Body of pancreas (tissue), 4 donors: ENCODE results near the gene SLC35B1. TPM values are rescaled to one million over a fixed set of nuclear protein-coding genes. Genes with fewer than 3 reads are reported as not detected.

Experiments
- ATAC-seq: fragments of 150-250 bp; one replicate; pipeline ENCODE4 v1.9.1; 2016
- DNase-seq, 4 donors: peaks; one replicate each; pipeline ENCODE4 v3.0.0-alpha.2; 2019
- H3K27ac ChIP-seq, 4 donors: fragments of 200-600 bp; sonication (generic); 1 replicate in 3 of 4; 2 replicates in 1 of 4; pipeline versions ENCODE4 v1.5.1 to v1.6.1; 2016 to 2019; ENCODE audit warnings: mild to moderate bottlenecking in 1 of 4, mixed read lengths in 1 of 4, moderate library complexity in 1 of 4
- H3K27me3 ChIP-seq, 2 donors: fragments of 200-600 bp; sonication (generic); one replicate each; pipeline ENCODE4 v1.6.0; 2016; ENCODE audit warnings: mild to moderate bottlenecking in 1 of 2
- H3K36me3 ChIP-seq, 2 donors: fragments of 200-600 bp; sonication (generic); replicated peaks in 1 of 2; 2 replicates each; pipeline ENCODE4 v1.5.1; 2016; ENCODE audit warnings: low read depth in 2 of 2; ENCODE audit not compliant: insufficient read depth in 1 of 2
- H3K4me1 ChIP-seq: fragments of 200-600 bp; sonication (generic); one replicate; pipeline ENCODE4 v1.6.0; 2016
- H3K4me3 ChIP-seq, 2 donors: fragments of 200-600 bp; sonication (generic); 1 replicate in 1 of 2; 2 replicates in 1 of 2; pipeline ENCODE4 v1.5.1; 2016 to 2019
- H3K9me3 ChIP-seq, 3 donors: fragments of 200-600 bp; sonication (generic); 1 replicate in 2 of 3; 2 replicates in 1 of 3; pipeline ENCODE4 v1.5.1; 2016
- POLR2A ChIP-seq, 3 donors: fragments of 450-650 bp; IDR thresholded peaks; one replicate each; pipeline ENCODE4 v1.6.1; 2016; ENCODE audit warnings: antibody characterized with exemption in 3 of 3, mild to moderate bottlenecking in 2 of 3
- WGBS, 2 donors: methylation state at CpG; one replicate each; pipeline ENCODE4 v1.1.5; 2017; 5-methylcytosine and 5-hydroxymethylcytosine counted together
- intact Hi-C: fragments of 100-400 bp; cut with DNase I; formaldehyde crosslinking; loops from one replicate; pipeline ENCODE4 v1.15.1; 2023
- total RNA-seq, 2 donors: library from RNA; depleted of rRNA; stranded (reverse); fragments of >200 nt; gene quantifications; one replicate each; pipeline ENCODE4 v1.1.0, GENCODE V29; 2016
- TF ChIP-seq, protein P1 (sequence below), 7 experiments: fragments of 450-650 bp in 4 of 7; fragments of 200-600 bp in 3 of 7; sonication (generic) in 3 of 7; IDR thresholded peaks; one replicate each; pipeline ENCODE4 v1.5.1; 2016 to 2019; ENCODE audit warnings: antibody characterized with exemption in 7 of 7

Gene SLC35B1
- total RNA-seq, 2 donors from 2014 or later, result 30.3 to 36.6 TPM

DNA sequence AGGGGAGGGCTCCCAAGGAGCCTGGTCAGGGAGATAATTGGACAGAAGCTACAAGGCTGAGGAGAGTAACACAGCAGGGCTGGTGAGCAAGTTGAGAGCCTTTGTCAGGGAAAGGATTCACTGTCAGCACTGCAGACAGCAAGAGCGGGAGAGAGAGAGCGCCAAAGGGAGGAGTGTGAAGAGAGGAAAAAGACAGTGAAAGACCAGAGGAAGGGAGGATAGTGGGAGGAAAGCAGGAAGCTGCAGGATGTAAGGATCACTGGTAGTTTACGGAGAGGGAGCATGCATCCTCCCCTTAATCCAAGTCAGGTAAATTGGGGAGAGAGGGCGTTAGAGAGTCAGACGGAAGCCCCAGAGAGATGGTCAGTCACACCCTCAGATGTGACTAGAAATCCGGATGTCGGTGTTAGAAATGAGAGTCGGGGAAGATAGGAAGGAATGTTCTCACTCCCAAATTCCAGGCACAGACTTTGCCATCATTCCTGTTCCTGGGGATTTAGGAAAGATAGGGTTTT, 16.0 kb downstream of the SLC35B1 start:
- Histone ChIP-seq H3K9me3 (no peaks in the 10 kb centered on the region), H3K4me1 (peaks cover 5% of the 10 kb centered on the region), H3K4me3 (no peak overlapping the region), H3K27ac (no peak overlapping the region), H3K36me3 (no peaks in the 10 kb centered on the region), H3K27me3 (no peaks in the 10 kb centered on the region)
- TF ChIP-seq, protein P1, sequence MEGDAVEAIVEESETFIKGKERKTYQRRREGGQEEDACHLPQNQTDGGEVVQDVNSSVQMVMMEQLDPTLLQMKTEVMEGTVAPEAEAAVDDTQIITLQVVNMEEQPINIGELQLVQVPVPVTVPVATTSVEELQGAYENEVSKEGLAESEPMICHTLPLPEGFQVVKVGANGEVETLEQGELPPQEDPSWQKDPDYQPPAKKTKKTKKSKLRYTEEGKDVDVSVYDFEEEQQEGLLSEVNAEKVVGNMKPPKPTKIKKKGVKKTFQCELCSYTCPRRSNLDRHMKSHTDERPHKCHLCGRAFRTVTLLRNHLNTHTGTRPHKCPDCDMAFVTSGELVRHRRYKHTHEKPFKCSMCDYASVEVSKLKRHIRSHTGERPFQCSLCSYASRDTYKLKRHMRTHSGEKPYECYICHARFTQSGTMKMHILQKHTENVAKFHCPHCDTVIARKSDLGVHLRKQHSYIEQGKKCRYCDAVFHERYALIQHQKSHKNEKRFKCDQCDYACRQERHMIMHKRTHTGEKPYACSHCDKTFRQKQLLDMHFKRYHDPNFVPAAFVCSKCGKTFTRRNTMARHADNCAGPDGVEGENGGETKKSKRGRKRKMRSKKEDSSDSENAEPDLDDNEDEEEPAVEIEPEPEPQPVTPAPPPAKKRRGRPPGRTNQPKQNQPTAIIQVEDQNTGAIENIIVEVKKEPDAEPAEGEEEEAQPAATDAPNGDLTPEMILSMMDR (IDR thresholded peaks at IDR 0.05), result no peak
- TF ChIP-seq POLR2A (IDR thresholded peaks at IDR 0.05), result no peak
- ATAC-seq, result no peak
- intact Hi-C loops, result no loop called here
- 52 to 61% methylated on average over 8 of the region's 8 CpGs for WGBS, 2 donors
- no peak for DNase-seq

DNA sequence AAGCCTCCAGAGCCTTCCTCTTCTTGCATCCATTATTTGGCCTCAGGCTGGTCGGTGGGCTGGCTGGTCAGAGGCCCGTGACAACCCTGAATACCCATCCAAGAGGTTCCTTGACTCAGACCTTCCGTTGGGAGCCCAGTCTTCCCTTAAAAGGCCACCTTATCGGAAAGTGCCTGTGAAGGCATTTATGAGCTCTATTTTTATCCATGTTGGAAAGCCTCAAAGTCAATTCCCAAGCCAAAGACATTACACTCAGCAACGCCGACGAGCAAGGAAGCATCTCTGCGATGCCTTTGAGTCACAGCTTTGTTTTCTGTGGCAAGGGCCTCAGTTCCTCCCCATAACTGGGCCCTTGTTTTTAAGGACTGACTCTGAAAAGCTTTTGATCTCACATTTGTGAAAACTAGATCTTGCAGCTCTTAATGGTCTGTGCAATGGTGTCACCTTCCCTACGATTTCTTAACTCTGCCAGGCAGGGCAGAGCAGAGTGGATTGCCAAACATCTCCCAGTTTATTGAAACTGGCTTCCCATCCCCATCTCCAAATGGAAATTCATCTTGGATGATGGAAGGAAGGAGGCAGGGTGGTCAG, 16.6 kb downstream of the SLC35B1 start:
- no peaks in the 10 kb centered on the region for H3K36me3 ChIP-seq
- no peak for TF ChIP-seq POLR2A (IDR thresholded peaks at IDR 0.05)
- TF ChIP-seq, protein P1 (IDR thresholded peaks at IDR 0.05), result no peak
- DNase-seq (no peak), ATAC-seq (no peak)
- 66 to 73% methylated on average over 9 of the region's 9 CpGs for WGBS, 2 donors
- no peaks in the 10 kb centered on the region for H3K27me3 ChIP-seq
- no peak overlapping the region for H3K4me3 ChIP-seq
- H3K4me1 ChIP-seq, result peaks cover 5% of the 10 kb centered on the region
- no peak overlapping the region for H3K27ac ChIP-seq
- intact Hi-C loops, result no loop called here
- no peaks in the 10 kb centered on the region for H3K9me3 ChIP-seq

DNA sequence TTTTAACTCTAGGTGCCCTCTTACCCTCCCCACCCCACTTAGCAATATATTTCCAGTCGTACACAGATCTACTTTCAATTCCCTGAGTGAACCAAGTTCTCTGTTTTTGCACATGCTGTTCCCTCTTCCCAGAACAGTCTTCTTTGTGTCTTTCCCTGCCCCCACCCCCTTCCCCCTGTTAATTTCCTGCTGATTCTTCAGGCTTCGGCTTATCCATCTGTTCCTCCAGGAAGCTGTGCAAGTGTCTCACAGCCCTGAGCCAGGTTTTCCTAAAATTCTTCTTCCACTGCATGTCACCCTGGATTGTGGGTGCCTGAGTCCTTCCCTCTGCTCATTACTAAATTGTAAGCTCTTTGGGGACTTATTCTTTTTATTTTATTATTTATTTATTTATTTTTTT, 17.5 kb downstream of the SLC35B1 start:
- peaks cover 3% of the 10 kb centered on the region for H3K4me1 ChIP-seq
- no peaks in the 10 kb centered on the region for H3K36me3 ChIP-seq
- H3K4me3 ChIP-seq, result no peak overlapping the region
- TF ChIP-seq, protein P1 (IDR thresholded peaks at IDR 0.05), result no peak
- no peak for TF ChIP-seq POLR2A (IDR thresholded peaks at IDR 0.05)
- no peak overlapping the region for H3K27ac ChIP-seq
- no peaks in the 10 kb centered on the region for H3K27me3 ChIP-seq
- H3K9me3 ChIP-seq, result no peaks in the 10 kb centered on the region
- WGBS, 2 donors, result 53 to 64% methylated on average over 2 of the region's 2 CpGs
- intact Hi-C loops, result no loop called here
- DNase-seq, result no peak
- ATAC-seq, result no peak

DNA sequence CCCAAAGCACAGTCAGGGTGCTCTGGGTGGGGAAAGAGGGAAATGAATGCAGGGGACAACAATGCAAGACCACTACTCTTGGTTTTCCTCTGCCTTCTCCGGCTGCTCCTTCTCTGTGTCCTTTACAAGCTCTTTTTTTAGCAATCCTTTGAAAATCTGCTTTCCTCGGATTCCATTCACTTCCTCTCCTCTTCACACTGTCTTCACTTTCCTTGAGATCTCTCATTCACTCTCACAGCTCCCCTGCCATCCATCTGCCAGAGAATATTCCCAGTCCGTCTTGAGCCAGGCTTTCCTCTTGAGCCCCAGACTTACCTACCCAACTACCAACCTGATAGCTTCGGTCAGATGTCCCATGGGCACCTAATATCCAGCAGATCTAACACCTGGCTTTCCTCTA, 18.9 kb downstream of the SLC35B1 start:
- H3K27ac ChIP-seq, result no peak overlapping the region
- no peak overlapping the region for H3K4me3 ChIP-seq
- intact Hi-C loops, result no loop called here
- TF ChIP-seq, protein P1 (IDR thresholded peaks at IDR 0.05), result no peak
- no peak for TF ChIP-seq POLR2A (IDR thresholded peaks at IDR 0.05)
- H3K36me3 ChIP-seq, result no peaks in the 10 kb centered on the region
- no peak for ATAC-seq
- no peaks in the 10 kb centered on the region for H3K4me1 ChIP-seq
- no peaks in the 10 kb centered on the region for H3K9me3 ChIP-seq
- DNase-seq, result no peak
- H3K27me3 ChIP-seq, result no peaks in the 10 kb centered on the region
- 77 to 83% methylated on average over 4 of the region's 4 CpGs for WGBS, 2 donors

DNA sequence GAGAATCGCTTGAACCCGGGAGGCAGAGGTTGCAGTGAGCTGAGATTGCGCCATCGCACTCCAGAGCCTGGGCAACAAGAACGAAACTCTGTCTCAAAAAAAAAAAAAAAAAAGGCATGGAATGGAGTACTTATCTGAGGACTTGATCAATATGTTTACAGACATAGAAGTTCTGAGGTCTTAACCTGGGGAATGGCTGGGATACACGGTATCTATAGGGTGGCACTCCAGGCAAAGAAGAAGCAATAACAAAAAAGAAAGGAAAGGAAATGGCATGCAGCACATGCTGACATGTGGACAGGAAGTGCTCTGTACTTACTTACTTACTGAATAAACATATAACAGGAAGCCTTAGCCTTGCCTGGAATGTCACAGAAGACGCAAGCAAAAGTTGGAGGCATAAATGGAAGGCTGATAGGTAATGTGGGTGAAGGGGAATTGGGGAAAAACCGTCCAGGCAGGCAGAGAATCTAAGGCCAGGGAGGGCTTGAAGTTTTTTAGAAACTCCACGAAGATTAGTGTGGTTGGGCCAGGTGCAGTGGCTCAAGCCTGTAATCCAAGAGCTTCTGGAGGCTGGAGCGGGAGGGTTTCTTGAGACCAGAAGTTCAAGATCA, 19.8 kb downstream of the SLC35B1 start:
- ATAC-seq (no peak), DNase-seq (no peak)
- H3K36me3 ChIP-seq, result no peaks in the 10 kb centered on the region
- 52 to 61% methylated on average over 10 of the region's 10 CpGs for WGBS, 2 donors
- H3K27ac ChIP-seq, result peak overlapping the region in 2 of 4 donors; percentile 24 to 60
- no peaks in the 10 kb centered on the region for H3K4me1 ChIP-seq
- no peak overlapping the region for H3K4me3 ChIP-seq
- TF ChIP-seq POLR2A (IDR thresholded peaks at IDR 0.05), result no peak
- TF ChIP-seq, protein P1 (IDR thresholded peaks at IDR 0.05), result no peak
- no peaks in the 10 kb centered on the region for H3K27me3 ChIP-seq
- no peaks in the 10 kb centered on the region for H3K9me3 ChIP-seq
- intact Hi-C loops, result no loop called here
